Fibroblast of skin of right quadriceps (primary cell): Measurements from ENCODE around the gene FCGR3B.
A peak's percentile ranks its signal among the peaks of the same experiment; 100 is the strongest.
"Not testable (repeated sequence)": the region's sequence is repeated elsewhere in the genome, so short reads cannot be mapped to it uniquely, and the experiment has no call there.

Experiments
- DNase-seq: peaks from one replicate; pipeline ENCODE4 v3.0.0-alpha.2; 2013

Gene FCGR3B

GRCh38 chr1:161638251-161638993 lies 7.4 kb upstream of the FCGR3B start:
- DNase-seq: not testable (repeated sequence)

DNA sequence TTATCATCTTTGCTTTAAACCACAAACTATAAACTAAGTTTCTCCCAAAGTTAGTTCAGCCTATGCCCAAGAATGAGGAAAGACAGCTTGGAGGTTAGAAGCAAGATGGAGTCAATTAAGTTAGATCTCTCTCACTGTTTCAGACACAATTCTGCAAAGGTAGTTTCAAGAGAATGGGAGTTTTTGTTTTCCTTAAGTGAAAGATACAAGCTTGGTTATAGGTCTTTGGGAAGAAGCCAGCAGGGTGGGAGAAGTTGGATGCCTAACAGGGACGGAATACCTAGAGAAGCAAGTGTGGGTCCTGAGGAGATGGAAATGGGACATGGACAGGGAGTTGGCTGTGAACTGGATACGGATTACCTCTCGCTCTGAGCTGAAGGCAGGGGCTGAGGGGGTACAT lies 6.0 kb upstream of the FCGR3B start:
- not testable (repeated sequence) for DNase-seq

DNA sequence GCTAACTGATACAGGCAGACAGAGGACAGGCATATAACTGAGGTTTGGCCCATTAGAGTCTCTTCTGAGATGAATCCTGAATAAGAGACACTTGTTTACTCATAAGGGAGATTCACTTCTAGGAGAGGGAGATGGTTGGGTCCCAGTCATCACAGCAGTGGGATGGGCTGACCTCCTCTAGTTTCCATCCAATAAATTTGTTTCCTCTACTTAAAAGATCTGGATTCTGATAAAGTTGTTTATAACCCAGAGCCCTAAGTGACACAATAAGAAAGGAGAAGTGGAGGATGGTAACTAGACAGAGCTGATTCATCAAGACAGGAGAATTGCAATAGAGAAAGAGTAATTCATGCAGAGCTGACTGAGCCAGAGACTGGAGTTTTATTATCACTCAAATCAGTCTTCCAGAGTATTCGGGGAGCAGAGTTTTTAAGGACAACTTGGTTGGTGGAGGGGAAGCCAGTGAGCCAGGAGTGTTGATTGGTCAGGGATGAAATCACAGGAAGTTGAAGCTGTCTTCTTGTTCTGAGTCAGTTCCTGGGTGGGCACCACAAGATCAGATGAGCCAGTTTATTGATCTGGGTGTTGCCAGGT lies 5.3 kb upstream of the FCGR3B start:
- peak; percentile 31 for DNase-seq

- DNase-seq: not testable (repeated sequence)
These were observed 4.0 kb upstream of the FCGR3B start for GRCh38 chr1:161634993-161635392.

- not testable (repeated sequence) for DNase-seq
These were observed 741 bp downstream of the FCGR3B start for GRCh38 chr1:161630128-161630742.

DNA sequence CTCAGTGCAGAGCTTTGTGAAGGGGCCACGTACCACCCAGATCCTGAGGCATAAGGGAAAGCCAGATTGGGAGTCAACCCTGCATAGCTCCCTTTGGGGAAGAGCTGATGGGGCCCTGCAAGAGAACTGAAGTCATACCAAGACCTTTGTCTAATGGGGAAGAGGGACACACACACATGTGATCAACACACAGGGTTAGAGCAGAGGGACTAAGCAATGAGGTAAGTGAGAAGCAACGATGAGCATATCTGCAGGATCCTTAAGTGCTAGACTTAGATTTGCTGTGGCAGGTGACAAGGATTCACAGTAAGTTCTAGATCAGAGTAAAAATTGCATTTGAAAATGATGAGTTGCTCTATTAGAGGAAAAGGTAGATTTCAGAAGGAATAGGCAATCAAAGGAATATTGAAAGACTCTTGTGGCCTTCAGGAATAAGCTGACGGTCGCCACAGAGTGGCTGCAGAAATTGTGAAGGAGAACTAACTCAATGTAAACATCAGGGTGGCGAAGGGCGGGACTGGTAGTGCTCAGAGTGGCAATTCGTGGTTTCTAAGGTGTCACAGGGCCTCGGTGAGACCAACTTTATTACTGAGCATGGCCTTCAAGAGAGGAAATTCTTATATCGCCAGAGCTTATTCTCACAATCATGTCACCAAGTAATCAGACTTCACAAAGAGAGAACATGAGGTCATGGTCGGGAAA lies 4.4 kb downstream of the FCGR3B start:
- not testable (repeated sequence) for DNase-seq

GRCh38 chr1:161624605-161625004 lies 6.4 kb downstream of the FCGR3B start:
- DNase-seq: not testable (repeated sequence)

DNA sequence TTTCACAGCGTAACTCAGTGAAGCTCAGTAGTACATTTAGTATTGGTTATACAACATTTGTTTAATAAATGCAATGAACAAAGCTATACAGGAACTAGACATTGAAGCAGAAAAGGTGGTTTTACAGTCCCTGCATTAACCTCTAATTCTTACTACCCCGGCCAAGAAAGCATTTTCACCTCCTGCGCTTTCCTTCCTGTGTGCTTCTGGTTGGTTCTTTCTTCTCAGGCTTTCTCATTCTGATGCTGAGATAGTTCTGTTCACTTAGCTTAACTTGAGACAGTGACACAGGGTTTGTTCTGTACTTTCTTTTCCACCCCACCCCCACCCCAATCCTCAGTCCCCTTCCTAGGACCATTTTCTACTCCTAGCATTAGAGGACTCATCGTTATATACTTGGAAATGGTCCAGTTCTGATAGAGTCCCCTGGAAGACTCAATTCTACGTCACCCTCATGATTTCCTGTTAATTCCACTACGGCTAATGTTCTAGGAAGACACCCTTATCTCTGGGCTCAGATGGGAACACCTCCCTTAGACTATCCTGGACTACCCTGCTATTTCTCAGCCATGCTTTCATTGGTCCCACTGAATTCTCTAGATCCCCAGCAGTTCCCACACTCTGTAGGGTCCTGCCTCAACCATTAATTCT lies 7.5 kb downstream of the FCGR3B start:
- not testable (repeated sequence) for DNase-seq

DNA sequence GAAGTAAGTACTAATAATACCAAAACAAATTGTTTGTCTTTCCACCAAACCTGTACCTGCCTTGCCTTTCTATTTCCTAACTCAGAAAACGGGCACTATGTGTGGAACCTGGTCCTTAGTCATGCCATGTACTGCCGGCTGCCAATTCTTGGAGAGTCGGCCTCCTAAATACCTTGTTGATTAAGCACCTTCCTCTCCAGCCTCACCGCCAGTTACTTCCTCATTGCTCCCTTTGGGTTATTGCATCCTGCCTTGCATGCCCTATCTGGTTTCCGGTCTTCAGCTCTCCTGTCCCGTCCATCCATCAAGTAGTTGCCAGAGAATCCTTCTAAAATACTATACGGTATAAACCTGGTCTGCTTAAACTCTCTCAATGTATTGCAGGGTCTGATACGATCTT lies 8.9 kb downstream of the FCGR3B start:
- not testable (repeated sequence) for DNase-seq

DNA sequence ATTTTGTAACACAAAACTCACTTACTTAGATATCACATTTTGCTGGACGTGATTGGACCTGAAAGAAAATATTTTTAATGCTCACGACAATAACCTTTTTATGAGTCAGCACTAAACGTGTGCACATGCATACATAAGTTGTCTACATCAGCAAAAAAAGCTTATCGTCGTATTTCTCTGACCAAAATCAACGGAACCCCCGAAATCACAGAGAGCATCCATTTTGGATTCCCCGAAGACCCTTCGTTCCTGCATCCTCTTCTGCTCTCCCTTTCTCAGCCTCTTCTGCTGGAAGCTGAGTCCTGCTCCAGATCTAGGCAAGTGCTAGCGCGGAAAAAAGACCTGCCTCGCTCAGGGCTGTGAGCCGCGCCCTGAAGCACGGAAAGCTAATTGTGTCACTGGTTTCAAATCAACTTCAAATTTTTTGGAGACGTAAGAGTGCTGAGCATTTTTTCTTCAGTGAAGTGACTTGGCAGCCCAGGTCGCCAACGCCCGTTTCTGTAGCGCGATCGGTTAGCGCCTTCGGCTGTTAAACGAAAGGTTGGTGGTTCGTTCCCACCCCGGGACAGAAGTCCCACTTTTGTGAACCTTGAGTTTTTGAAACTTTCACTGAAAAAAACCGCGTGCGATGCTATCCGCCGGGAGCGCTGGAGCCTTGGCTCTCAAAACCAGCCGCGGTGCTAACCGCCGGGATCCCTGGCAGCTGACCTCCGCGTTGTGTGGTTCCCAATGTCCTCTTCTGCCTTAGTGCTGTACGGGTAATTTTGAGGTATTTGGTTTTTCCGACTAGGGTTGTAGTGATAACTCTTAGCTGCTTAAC lies 9.6 kb downstream of the FCGR3B start:
- DNase-seq: peak; percentile 78

DNA sequence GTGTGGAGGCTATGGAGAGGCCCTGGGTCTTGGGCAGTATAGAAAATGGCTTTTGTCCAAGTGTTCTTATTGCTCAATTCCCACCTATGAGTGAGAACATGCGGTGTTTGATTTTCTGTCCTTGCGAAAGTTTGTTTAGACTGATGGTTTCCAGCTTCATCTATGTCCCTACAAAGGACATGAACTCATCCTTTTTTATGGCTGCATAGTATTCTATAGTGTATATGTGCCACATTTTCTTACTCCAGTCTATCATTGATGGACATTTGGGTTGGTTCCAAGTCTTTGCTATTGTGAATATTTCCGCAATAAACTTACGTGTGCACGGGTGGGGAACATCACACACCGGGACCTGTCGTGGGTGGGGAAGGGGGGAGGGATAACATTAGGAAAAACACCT lies 10.6 kb downstream of the FCGR3B start:
- DNase-seq: not testable (repeated sequence)

DNA sequence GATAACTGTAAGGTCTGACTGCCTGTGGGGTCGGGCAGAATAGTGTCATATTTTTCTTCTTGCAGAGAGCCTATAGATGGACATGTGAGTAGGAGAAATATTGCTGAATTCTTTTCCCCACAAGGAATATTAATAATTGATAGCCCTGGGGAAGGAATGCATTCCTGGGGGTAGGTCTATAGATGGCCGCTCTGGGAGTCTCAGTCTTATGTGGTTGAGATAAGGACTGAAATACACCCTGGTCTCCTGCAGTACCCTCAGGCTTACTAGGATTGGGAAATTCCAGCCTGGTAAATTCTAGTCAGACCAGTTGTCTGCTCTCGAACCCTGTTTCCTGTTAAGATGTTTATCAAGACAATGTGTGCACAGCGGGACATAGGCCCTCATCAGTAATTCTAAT lies 12.5 kb downstream of the FCGR3B start:
- DNase-seq: not testable (repeated sequence)

DNA sequence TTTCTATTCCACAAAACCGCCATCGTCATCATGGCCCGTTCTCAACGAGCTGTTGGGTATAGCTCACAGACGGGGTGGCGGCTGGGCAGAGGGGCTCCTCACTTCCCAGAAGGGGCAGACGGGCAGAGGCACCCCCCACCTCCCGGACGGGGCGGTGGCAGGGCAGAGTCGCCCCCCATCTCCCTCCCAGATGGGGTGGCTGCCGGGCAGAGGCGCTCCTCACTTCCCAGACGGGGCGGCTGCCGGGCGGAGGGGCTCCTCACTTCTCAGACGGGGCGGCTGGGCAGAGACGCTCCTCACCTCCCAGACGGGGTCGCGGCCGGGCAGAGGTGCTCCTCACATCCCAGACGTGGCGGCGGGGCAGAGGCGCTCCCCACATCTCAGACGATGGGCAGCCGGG lies 14.6 kb downstream of the FCGR3B start:
- DNase-seq: not testable (repeated sequence)

GRCh38 chr1:161613142-161613514 lies 17.8 kb downstream of the FCGR3B start:
- DNase-seq: peak; percentile 48

DNA sequence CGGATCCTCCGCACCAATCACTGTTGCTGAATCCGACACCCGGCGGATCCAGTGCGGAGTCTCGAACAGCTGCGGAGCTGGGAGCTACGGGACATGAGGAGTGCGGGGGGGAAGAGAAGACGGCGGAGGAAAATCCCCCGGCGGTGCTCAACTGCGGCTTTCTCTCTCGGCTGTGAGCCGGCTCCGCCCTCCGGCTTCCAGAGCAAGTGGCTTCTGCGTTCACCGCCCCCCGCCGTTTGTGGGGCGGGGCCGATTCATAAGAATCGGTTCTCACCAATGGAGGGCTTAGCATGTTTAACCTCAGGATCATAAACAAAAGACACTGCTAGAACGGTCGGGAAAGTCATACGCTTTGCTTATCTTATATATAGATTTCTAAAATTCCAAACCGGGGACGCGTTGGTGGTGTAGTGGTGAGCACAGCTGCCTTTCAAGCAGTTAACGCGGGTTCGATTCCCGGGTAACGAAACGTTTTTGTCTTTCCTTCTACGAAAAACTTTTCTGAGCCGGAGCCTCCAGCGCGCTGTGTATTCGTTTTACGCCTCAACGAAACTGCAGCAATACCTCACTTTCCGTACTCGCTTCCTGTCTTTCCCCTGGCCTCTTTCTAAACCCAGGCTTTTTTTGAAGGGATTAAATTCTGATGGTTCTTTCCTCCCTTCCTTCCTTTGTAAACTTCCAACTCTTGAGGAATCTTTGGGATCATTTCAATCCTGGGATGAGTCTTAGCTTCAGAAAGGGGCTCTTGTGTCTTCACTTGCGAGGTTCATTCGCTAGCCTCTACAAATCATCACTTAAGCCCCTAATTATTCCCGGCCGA lies 18.4 kb downstream of the FCGR3B start:
- peak; percentile 99 for DNase-seq

GRCh38 chr1:161611866-161612321 lies 19.1 kb downstream of the FCGR3B start:
- DNase-seq: peak; percentile 57

GRCh38 chr1:161610198-161610597 lies 20.8 kb downstream of the FCGR3B start:
- DNase-seq: not testable (repeated sequence)

DNA sequence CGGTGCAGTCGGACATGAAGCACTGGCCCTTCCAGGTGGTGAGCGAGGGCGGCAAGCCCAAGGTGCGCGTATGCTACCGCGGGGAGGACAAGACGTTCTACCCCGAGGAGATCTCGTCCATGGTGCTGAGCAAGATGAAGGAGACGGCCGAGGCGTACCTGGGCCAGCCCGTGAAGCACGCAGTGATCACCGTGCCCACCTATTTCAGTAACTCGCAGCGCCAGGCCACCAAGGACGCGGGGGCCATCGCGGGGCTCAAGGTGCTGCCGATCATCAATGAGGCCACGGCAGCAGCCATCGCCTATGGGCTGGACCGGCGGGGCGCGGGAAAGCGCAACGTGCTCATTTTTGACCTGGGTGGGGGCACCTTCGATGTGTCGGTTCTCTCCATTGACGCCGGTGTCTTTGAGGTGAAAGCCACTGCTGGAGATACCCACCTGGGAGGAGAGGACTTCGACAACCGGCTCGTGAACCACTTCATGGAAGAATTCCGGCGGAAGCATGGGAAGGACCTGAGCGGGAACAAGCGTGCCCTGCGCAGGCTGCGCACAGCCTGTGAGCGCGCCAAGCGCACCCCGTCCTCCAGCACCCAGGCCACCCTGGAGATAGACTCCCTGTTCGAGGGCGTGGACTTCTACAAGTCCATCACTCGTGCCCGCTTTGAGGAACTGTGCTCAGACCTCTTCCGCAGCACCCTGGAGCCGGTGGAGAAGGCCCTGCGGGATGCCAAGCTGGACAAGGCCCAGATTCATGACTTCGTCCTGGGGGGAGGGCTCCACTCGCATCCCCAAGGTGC lies 24.2 kb downstream of the FCGR3B start:
- not testable (repeated sequence) for DNase-seq

DNA sequence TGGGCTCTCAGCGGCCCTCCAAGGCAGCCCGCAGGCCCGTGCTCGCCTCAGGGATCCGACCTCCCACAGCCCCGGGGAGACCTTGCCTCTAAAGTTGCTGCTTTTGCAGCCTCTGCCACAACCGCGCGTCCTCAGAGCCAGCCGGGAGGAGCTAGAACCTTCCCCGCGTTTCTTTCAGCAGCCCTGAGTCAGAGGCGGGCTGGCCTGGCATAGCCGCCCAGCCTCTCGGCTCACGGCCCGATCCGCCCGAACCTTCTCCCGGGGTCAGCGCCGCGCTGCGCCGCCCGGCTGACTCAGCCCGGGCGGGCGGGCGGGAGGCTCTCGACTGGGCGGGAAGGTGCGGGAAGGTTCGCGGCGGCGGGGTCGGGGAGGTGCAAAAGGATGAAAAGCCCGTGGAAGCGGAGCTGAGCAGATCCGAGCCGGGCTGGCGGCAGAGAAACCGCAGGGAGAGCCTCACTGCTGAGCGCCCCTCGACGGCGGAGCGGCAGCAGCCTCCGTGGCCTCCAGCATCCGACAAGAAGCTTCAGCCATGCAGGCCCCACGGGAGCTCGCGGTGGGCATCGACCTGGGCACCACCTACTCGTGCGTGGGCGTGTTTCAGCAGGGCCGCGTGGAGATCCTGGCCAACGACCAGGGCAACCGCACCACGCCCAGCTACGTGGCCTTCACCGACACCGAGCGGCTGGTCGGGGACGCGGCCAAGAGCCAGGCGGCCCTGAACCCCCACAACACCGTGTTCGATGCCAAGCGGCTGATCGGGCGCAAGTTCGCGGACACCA lies 25.0 kb downstream of the FCGR3B start:
- peak; percentile 26 for DNase-seq
